Measurements from ENCODE around the gene ATP6V1E1. TPM values are rescaled to one million over a fixed set of nuclear protein-coding genes. Genes with fewer than 3 reads are reported as not detected.

Gene ATP6V1E1
- total and polyA plus RNA-seq, 9 of the 15 experiments (the other 6 are each of a cell fraction or from before 2014, with no cell fraction given), result 122 to 249 (median 179) TPM

DNA sequence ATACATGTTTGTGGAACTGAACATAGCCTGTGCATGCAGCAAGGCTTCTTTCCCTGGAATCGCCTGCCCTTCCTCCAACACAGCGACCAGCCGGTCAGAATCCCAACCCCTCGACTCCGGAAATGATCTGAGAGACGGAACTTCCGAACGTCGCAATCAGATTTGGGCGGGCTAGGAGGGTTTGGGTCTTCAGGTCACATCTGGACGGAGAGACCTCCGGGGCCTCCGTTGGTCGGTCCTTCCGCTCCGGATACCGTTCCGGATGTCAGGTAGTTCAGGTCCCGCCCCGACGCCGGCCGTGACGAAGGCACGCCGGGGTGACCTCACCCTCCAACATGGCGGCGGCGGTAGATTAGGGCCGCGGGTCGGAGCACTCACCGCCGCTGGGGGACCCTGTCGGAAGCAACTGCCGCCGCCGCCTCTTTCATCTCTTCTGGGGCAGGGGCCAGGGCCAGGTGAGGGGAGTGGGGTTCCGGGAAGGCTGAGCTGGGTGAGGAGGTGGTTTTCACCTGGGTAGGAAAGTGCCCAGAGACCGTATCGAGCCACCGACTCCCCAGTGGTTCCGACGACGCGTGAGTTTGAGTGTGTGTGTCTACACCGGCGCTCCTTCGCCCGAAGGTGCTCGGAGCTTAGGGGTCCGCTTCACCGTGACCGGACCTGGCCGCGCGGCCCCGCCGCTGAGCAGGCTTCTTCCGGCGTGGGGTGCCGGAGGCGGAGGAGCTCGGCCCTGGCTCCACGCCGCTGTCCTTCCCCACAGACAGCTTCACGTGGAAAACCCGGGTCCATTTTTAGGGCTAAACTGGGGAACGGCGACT, 10.1 kb upstream of the ATP6V1E1 start, which contains the start of gene BCL2L13 (continued):
- TF ChIP-seq FUS (optimal IDR thresholded peaks at IDR 0.05; ENCODE audit: low read depth, low read length), result no peak
- TF ChIP-seq ZNF507 (tag; conservative IDR thresholded peaks at IDR 0.05), result no peak
- 0 out of 2 replicates have a peak, but pooled peaks have one; percentile 4 for TF ChIP-seq JUNB (CRISPR knock-in tag; conservative IDR thresholded peaks at IDR 0.05)
- no peak for TF ChIP-seq TAF15 (IDR thresholded peaks at IDR 0.05; ENCODE audit: low read depth, low read length)
- TF ChIP-seq RBM15 (IDR thresholded peaks at IDR 0.05; ENCODE audit: insufficient read depth, low read length), result 0 out of 2 replicates have a peak, but pooled peaks have one; percentile 34
- TF ChIP-seq YY1 (IDR thresholded peaks at IDR 0.05; ENCODE audit: borderline replicate concordance in 1 of 3, control insufficient read depth in 1 of 3, extremely low read depth in 1 of 3, insufficient read depth in 3 of 3, insufficient read length in 1 of 3, insufficient replicate concordance in 2 of 3, low read depth in 1 of 3, low read length in 2 of 3), result peak; percentile 92 to 99 (median 97)
- 0 out of 2 replicates have a peak, but pooled peaks have one; percentile 36 for TF ChIP-seq KLF10 (CRISPR knock-in tag; IDR thresholded peaks at IDR 0.05)
- TF ChIP-seq SMAD3 (CRISPR knock-in tag; conservative IDR thresholded peaks at IDR 0.05), result no peak; the same call in 1 of the 2 replicates
- TF ChIP-seq FOXK2 (conservative IDR thresholded peaks at IDR 0.05 in 1 of 2, IDR thresholded peaks at IDR 0.05 in 1 of 2; ENCODE audit: low read depth in 2 of 2), result peak in 1 of 2 experiments; percentile 22; a peak in 2 of 4 replicates
- TF ChIP-seq NFRKB (IDR thresholded peaks at IDR 0.05; ENCODE audit: low read depth), result peak; percentile 95
- peak; percentile 53; the same call in 1 of the 2 replicates for TF ChIP-seq NCOR1 (IDR thresholded peaks at IDR 0.05)
- peak; percentile 93 for TF ChIP-seq ZNF589 (CRISPR knock-in tag; IDR thresholded peaks at IDR 0.05; ENCODE audit: low read depth)
- TF ChIP-seq TRIM28 (IDR thresholded peaks at IDR 0.05), result 0 out of 2 replicates have a peak, but pooled peaks have one; percentile 14
- no peak for TF ChIP-seq ETS2 (tag; IDR thresholded peaks at IDR 0.05; ENCODE audit: borderline replicate concordance, poor library complexity, severe bottlenecking)
- TF ChIP-seq CAMTA2 (CRISPR knock-in tag; conservative IDR thresholded peaks at IDR 0.05), result no peak
- TF ChIP-seq NFATC3 (IDR thresholded peaks at IDR 0.05), result no peak
- no peak for TF ChIP-seq ZNF445 (CRISPR knock-in tag; IDR thresholded peaks at IDR 0.05; ENCODE audit: low read depth)
- no peak; the same call in 1 of the 2 replicates for TF ChIP-seq ZNF644 (tag; IDR thresholded peaks at IDR 0.05; ENCODE audit: low read depth)
- no peak for TF ChIP-seq E2F3 (CRISPR knock-in tag; IDR thresholded peaks at IDR 0.05)
- no peak for TF ChIP-seq ZNF512 (tag; IDR thresholded peaks at IDR 0.05)
- TF ChIP-seq NEUROD1 (IDR thresholded peaks at IDR 0.05; ENCODE audit: borderline replicate concordance, low read depth, low read length, partially characterized antibody), result peak; percentile 71
- TF ChIP-seq, protein P1, sequence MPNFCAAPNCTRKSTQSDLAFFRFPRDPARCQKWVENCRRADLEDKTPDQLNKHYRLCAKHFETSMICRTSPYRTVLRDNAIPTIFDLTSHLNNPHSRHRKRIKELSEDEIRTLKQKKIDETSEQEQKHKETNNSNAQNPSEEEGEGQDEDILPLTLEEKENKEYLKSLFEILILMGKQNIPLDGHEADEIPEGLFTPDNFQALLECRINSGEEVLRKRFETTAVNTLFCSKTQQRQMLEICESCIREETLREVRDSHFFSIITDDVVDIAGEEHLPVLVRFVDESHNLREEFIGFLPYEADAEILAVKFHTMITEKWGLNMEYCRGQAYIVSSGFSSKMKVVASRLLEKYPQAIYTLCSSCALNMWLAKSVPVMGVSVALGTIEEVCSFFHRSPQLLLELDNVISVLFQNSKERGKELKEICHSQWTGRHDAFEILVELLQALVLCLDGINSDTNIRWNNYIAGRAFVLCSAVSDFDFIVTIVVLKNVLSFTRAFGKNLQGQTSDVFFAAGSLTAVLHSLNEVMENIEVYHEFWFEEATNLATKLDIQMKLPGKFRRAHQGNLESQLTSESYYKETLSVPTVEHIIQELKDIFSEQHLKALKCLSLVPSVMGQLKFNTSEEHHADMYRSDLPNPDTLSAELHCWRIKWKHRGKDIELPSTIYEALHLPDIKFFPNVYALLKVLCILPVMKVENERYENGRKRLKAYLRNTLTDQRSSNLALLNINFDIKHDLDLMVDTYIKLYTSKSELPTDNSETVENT (CRISPR knock-in tag; IDR thresholded peaks at IDR 0.05), result peak; percentile 94
- TF ChIP-seq HMBOX1 (IDR thresholded peaks at IDR 0.05), result no peak; the same call in none of the 2 replicates
